ENCODE results near the gene WWC2.

DNA sequence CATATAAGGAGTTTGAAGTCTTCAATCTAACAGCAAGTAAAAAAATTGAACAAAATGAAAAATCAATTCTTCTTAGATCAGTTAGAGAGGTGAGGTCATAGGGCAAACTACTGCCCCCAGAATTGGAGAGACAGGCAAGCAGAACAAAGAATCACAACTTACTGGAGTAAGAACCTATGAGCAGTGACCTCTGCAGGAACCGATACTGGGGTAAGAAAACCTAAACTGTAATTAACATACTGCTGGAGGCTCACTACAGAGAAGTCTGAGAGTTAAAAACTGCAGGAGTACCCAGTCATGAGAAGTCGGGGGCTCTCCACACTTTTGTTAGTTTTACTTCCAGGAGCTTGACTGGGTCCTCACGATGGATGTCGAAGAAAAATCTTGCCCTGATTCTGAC, 205.0 kb downstream of the WWC2 start:
- TF ChIP-seq, protein P1, sequence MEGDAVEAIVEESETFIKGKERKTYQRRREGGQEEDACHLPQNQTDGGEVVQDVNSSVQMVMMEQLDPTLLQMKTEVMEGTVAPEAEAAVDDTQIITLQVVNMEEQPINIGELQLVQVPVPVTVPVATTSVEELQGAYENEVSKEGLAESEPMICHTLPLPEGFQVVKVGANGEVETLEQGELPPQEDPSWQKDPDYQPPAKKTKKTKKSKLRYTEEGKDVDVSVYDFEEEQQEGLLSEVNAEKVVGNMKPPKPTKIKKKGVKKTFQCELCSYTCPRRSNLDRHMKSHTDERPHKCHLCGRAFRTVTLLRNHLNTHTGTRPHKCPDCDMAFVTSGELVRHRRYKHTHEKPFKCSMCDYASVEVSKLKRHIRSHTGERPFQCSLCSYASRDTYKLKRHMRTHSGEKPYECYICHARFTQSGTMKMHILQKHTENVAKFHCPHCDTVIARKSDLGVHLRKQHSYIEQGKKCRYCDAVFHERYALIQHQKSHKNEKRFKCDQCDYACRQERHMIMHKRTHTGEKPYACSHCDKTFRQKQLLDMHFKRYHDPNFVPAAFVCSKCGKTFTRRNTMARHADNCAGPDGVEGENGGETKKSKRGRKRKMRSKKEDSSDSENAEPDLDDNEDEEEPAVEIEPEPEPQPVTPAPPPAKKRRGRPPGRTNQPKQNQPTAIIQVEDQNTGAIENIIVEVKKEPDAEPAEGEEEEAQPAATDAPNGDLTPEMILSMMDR (IDR thresholded peaks at IDR 0.05; ENCODE audit: low read depth, low read length, poor library complexity, severe bottlenecking): no peak
- TF ChIP-seq EZH2phosphoT487 (IDR thresholded peaks at IDR 0.05; ENCODE audit: borderline replicate concordance, low read length): no peak

Measured in DOHH2 (cell line).